NCI-H187 (cell line): ENCODE measurements around the gene EDEM1.
A peak's percentile ranks its signal among the peaks of the same experiment; 100 is the strongest.
"Not testable (repeated sequence)": the region's sequence is repeated elsewhere in the genome, so short reads cannot be mapped to it uniquely, and the experiment has no call there.

Experiments
- DNase-seq, 2 experiments: peaks; one replicate each; lab custom pipeline; 2025; lab: John Stamatoyannopoulos, UW

Gene EDEM1

DNA sequence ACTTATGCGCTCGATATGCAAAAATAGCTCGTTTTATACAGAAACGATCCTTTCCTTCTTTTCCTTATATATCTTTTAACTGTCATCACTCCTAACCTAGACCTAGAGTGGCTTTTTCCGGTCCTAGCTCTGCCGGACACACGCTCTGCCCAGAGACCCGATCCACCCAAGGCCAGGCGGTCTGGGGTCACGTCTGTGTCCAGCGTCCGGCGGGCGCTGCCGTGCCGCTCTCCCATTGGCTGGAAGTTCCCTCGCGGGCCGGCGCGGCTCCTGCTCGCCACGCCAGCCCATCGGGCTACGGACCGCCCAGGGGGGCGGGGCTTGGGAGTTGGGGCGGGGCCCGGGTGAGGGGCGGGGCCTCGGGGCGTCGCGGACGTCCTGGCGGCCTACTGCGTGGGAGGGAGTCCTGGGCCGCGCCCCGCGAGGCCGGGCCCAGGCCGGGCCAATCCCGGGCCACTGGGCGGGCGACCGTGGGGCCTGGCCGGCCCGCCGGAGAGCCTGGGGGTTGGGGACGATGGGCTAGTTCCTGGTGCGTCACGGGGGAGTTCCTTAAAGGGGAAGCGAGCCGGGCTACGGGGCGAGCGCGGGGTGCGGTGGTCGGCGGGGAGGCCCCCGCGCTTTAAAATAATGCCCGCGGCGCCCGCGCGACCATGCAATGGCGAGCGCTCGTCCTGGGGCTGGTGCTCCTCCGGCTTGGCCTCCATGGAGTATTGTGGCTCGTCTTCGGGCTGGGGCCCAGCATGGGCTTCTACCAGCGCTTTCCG is at the start of gene EDEM1:
TSS of gene EDEM1 (plus strand) at position 552 of the 764 bp plus-strand sequence. CDS start at position 651, 99 bp downstream.
- peak; percentile 38 to 61 for DNase-seq

DNA sequence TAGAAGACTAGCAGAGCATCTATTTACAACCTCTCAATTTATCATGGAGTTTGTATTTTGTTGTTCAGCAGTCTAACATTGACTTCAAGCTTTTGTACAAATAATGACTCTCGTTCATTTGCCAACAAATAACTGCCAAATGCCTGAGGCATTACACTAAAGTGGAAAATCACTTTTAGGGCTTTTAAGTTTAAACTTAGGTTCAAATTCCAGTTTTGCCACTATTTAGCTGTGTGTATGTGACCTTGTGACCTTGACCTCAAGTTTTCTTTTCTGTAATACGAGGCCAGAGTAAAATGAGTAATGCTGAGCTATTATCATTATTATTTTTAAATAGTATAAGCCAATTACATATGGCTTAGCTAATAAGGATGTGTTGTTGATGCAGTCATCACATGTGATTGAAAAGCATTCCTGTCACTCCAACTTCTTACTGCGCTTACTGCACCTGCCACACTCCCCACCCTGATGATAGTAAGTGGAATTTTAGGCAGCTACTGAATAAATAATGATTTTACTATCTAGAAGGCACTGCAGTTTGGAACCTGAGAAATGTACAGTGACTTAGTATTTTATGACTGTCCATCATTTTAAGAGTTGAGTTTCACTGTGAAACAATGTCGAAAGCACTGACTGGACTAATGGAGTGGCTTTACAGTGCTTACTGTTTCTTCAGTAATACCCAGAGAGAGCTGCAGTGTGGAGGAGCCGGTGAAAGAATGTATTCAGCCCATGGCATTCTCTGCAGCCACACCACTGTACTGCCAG is 49.1 kb upstream of the EDEM1 start:
- DNase-seq = no peak

DNA sequence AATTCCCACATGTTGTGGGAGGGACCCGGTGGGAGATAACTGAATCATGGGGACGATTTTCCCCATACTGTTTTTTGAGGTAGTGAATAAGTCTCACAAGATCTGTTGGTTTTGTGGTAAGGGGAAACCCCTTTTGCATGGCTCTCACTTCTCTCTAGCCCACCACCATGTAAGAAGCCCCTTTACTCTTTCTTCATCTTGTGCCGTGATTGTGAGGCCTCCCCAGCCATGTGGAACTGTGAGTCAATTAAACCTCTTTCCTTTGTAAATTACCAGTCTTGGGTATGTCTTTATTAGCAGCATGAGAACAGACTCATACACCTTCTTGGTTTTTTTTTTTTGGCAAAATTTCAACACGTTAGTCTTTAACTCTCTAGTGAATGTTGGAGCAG is 47.3 kb upstream of the EDEM1 start:
- no peak for DNase-seq

GRCh38 chr3:5140839-5141238 is 46.7 kb upstream of the EDEM1 start:
- DNase-seq = no peak

DNA sequence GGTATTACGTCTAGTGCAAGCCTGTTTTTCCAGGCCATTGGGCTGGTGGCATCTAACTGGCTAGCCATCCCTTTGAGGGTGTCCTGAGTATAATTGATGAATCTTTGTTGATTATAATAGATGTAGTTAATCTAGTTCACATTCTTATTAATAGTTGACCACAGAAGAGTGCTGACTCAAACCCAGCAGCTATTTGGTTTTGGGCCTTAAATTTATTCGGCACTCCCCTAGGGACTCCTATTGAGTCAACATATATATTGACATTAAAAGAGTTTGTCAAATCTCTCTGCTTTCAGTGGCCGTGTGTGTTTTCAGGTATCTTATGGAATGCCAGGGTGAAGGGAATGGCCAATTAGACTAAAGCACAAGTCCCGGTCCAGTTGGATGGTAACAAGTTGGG is 45.7 kb upstream of the EDEM1 start:
- no peak for DNase-seq

DNA sequence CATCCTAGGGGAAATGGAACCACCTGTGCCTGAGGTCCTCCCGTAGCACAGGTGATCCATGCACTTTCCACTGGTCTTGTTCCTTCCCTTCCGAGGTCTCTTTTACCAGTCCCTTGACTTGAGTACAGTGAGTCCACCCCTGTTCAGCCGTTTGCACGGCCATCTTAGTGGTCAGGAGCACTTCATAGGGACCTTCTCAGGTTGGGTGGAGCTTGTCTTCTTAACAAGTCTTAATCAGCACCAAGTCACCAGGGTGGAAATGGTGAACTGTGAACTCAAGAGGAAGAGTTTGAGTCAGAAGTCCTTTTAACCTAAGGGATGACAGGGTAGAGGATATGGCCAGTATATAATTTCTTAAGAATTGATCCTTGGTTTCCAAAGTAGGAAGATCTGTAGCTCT is 44.0 kb upstream of the EDEM1 start:
- DNase-seq = no peak

DNA sequence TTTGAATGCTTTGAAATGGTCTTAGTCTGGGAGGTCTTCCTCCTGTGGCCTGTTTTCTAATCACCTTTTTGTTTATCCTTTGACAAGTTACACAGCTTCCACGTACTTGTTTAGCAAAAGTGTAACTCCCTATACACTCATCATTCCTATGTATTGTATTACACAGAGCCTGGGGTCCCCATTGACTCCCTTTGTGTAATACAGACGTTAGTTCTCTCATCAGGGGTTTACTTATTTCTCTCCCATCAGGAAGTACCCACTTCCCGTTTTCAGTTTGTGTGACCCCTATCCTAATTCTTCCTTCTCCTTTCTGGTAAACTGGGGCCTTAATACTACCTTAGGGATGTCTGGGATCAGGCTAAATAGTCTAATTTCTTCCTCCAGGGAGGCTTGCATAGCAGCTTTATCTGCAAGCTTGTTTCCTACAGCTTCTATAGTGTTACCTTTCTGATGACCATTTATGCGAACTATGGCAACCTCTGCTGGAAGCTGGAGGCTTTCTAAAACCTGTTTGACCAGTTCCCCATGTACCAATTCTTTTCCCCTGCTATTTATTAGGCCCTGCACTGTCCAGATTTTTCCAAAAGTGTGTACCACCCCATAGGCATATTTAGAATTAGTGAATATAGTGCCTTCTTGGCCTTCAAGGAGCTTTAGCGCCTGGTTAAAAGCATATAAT is 43.1 kb upstream of the EDEM1 start:
- no peak for DNase-seq

GRCh38 chr3:5145120-5145519 is 42.4 kb upstream of the EDEM1 start:
- no peak for DNase-seq

GRCh38 chr3:5147152-5147551 is 40.4 kb upstream of the EDEM1 start:
- DNase-seq = not testable (repeated sequence)

- no peak for DNase-seq
These were observed 38.1 kb upstream of the EDEM1 start for GRCh38 chr3:5149306-5149880.

DNA sequence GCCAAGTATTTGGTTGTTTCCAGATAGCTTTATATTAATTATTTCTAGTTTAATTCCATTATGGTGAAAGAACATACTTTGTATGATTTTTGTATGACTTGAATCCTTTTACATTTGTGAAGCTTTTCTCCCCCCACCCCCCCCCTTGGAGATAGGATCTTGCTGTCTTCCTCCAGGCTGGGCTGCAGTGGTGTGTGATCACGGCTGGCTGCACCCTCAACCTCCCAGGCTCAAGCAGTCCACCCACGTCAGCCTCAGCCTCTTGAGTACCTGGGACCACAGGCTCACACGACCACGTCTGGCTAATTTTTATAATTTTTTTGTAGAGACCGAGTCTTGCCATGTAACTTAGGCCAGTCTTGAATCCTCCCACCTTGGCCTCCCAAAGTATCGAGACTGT is 35.9 kb upstream of the EDEM1 start:
- no peak for DNase-seq

DNA sequence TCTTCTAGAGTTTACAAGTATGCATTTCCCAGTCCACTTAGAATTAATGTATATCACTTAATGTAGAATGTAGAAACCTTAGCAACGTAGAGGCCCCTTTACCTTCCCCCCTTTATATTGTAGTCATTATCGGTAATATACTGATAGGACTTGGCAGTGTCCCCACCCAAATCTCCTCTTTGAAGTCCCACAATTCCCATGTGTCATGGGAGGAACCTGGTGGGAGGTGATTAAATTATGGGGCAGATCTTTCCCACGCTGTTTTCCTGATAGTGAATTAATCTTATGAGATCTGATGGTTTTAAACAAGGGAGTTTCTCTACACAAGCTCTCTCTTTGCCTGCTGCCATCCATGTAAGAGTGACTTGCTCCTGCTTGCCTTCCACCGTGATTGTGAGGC is 34.4 kb upstream of the EDEM1 start:
- no peak for DNase-seq

- no peak for DNase-seq
These were observed 32.3 kb upstream of the EDEM1 start for GRCh38 chr3:5155241-5155640.

DNA sequence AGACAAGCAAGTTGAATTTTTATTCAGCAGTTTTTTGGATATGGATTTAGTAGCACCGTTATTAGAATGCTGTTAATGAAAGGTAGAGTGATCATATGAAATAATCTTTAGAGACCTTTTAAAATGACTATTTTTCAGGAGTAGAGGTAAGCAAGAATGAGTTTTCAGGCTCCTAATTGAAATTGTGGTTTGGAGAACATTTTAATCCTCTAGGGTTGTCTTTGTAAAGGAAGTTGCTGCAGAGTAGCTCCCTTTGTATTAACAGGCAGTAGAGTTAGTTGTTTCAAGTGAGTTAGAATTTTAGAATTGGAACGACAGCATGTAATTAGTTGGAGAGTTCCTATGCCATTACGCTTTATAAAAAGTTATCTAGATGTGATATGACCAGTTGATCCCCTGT is 27.2 kb upstream of the EDEM1 start:
- no peak for DNase-seq

- DNase-seq = peak; percentile 3
These were observed 26.3 kb upstream of the EDEM1 start for GRCh38 chr3:5160940-5161858.

DNA sequence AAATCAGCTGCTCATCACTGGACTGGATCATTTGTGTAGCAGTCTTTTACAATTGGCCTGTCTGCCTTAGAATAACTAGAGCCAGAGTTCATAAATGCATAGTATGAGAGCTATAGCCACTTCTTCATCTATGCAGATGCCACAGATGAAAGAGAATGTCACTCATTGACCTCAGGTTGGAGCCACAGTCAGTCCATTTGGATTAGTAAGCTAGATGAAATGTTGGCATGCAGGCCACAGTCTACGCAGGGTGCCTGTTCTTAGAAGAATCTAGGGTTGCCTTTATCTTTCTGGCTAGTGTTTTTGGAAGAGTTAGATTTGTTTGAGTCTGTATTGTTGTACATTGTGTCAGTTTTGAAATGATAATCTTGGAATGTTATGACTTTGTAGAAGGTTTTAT is 25.4 kb upstream of the EDEM1 start:
- DNase-seq = no peak

DNA sequence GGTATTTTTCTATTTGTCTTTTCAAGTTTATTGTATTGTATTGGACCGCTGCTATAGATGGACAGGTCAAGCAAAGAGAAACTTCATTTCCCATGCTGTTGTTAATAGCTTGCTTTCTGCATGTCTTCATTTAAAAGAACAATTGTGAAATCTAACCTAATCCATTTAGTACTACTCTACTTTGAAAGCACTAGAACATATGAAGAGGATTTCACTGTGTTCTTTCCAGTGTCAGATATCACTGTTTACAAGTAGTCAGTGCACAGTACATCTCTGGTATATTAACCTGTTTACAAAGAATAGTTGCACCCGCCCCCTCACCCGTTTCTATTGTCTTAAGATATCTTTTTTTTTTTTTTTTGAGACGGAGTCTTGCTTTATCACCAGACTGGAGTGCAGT is 21.8 kb upstream of the EDEM1 start:
- no peak for DNase-seq

DNA sequence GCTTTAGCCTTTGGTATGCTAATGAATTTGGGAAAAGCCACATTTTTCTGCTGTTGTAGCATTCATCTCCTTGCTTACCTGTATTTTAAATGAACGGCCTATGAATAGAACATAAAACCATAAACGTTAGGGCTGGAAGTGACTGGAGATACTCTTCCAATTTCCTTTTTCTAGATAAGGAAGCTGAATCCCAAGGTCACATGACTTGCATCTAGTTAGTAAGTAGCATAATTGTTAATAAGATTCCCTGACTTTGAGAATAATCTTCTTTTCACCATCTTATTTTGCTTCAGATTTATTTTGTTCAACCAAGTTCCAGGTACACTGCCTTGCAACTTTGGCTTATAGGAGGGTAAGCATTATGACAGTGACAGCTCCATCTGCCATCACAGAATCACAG is 20.7 kb upstream of the EDEM1 start:
- no peak for DNase-seq

GRCh38 chr3:5168110-5168509 is 19.4 kb upstream of the EDEM1 start:
- DNase-seq = no peak

- DNase-seq = no peak
These were observed 17.7 kb upstream of the EDEM1 start for GRCh38 chr3:5169807-5170206.

DNA sequence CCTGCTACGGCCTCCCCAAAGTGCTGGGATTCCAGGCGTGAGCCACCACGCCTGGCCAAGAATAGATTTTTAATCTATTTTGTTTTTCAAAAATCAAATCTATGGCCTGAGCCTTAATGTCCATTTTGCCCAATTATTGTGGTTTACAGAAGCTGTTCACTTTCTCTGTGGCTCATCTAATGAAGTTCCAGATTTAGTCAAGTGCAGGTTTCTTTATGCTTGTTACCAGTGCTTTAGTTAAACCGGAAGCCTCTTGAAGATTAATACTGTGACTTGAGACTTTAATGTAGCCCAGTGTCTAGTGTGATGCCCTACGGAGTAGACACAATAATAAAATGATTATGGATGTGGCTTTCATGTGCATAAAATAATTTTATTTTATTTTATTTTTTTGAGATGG is 16.5 kb upstream of the EDEM1 start:
- no peak for DNase-seq

GRCh38 chr3:5172018-5172417 is 15.5 kb upstream of the EDEM1 start:
- DNase-seq = no peak
